Raji (cell line): ENCODE results near the gene A4GALT.

Experiments
- POLR2A ChIP-seq: IDR thresholded peaks from 2 replicates; pipeline ENCODE4 v1.6.1; 2011; ENCODE audit warnings: low read depth, low read length, control low read depth; ENCODE audit not compliant: insufficient read depth

Gene A4GALT

DNA sequence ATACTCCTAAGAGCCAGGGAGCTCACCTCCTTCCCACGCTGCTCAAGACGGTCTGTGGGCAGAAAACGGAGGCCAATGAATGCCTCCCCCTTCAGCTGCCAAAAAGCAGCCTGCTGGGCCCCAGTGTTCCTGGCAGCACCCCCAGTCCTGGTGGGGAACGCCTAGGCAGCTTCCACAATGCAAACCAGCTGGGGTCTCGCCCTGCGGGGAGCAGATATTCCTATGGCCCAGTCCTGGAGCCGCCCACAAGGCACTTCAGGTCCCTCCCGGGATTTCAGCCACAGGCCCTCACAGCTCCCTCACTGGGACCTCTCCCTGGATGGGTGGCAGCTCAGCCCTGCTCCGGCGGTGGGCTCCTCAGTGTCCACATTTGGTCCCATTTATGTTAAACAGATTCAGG lies 29.2 kb downstream of the A4GALT start:
- TF ChIP-seq POLR2A, result no peak

DNA sequence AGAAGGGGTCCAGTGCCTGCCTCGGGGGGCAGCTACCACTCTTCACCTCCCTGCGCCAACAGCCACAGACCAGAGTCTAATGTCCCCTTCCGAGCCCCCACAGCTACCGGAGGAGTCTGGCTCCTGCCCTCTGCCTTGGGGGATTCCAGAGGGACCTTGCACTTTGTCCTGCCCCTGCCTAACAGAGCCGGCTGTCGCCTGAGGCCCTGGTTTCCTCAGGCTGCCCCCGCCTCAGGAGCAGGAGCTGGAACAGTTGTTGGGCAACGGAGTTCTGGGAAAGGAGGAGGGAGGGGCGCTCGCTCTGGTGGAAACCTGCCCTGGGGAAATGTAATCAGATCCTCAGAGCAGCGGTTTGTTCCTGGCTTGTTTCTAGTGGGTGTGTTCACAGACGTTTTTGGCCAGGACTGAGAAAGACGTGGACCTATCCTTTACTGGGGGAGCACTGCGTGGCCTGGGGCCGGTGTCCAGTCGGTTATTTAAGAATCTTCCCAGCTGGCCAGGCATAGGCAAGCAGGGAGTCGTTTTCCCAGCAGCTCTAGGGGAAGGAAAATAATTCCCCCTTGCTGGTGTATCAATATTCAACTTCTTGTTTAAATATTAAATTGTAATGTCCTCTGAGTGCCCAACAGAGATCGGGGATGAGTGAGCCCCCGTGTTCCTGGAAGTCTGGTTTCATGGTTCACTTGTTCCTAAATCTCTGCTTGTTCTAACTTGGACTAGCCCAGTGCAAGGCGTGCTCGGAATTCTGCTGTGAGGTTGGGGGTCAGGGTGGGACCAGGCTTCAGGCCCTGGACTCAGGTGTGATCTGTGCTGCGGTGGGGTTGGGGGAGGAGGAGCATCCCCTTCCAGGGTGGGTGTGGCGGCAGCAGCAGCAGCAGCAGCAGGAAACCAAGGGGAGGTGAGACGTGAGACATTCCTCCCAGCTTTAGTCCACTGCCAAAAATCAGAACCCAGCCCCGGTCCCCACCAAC lies 32.1 kb downstream of the A4GALT start:
- no peak for TF ChIP-seq POLR2A

- no peak for TF ChIP-seq POLR2A
These were observed 33.7 kb downstream of the A4GALT start for GRCh38 chr22:42686756-42687491.

DNA sequence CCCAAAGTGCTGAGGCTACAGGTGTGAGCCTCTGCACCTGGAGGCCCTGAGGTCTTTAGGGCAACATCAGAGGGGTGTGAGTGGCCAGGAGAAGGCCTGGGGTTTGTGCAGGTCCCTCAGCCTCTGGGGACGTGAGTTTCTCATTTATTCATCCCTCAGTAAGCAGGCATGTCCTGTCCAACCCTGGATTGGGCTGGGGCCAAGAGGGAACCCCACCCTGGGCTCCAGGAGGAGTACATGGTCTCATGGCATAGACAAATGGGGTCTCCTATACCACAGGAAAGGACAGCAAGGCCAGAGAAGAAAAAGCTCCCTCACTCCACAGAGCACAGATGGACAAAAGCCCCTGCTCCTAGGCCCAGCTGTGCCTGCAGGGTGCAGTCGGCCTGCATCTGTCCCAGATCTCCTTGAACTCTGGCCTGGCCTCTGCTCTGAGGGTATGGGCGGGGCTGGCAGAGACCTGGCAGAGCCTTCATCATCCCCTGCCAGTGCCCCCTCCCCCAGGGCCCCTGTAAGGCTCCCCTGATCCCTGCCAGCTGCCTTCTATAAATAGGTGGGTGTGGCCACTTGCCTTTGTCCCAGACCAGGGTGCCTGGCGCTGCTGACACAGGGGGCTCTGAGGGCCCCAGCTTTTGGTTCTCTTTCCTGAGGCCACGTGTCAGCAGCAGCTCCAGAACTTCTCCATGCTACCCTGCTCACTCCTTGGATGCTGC lies 34.6 kb downstream of the A4GALT start:
- no peak for TF ChIP-seq POLR2A

- TF ChIP-seq POLR2A, result no peak
These were observed 36.0 kb downstream of the A4GALT start for GRCh38 chr22:42684462-42685195.

- TF ChIP-seq POLR2A, result no peak
These were observed 36.9 kb downstream of the A4GALT start for GRCh38 chr22:42683578-42684283.

- TF ChIP-seq POLR2A, result no peak
These were observed 38.4 kb downstream of the A4GALT start for GRCh38 chr22:42682113-42682851.

- no peak for TF ChIP-seq POLR2A
These were observed 40.0 kb downstream of the A4GALT start for GRCh38 chr22:42680648-42681047.

DNA sequence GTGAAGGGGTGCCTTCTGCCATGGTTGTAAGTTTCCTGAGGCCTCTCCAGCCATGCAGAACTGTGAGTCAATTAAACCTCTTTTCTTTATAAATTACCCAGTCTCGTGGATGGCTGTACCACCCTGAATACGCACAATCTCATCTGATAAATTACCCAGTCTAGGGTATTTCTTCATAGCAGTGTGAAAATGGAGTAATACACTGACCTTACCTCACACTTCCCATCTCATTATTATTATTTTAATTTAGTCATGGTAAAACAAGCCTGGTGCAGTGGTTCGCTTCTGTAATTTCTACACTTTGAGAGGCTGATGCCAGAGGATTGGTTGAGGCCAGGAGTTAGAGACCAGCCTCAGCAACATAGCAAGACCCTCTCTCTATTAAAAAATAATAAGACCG lies 41.0 kb downstream of the A4GALT start:
- no peak for TF ChIP-seq POLR2A

GRCh38 chr22:42678894-42679293 lies 41.8 kb downstream of the A4GALT start:
- no peak for TF ChIP-seq POLR2A

DNA sequence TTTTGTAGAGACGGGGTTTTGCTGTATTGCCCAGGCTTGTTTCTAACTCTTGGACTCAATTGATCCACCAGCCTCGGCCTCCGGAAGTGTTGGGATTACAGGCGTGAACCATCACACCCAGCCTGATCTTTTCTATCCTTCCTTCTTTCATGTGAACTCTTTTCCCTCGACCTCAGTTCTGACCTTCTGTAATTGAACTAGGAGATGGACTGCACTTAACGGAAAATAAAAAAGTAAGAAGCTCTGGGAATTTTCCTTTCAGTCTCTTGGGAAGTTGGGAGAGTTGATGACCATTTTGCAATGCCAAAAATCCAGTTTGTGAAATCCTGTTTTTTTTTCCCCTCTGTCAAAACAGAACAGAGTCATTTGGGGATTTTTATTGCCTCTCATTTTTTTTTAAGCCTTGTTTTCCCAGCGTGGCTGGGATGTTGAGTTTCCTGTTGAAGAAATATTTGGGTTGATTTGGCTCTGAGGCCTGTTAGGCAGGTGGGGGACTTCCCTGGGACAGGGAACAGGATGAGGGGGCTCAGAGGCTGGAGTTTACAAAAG lies 44.5 kb downstream of the A4GALT start:
- TF ChIP-seq POLR2A, result no peak

DNA sequence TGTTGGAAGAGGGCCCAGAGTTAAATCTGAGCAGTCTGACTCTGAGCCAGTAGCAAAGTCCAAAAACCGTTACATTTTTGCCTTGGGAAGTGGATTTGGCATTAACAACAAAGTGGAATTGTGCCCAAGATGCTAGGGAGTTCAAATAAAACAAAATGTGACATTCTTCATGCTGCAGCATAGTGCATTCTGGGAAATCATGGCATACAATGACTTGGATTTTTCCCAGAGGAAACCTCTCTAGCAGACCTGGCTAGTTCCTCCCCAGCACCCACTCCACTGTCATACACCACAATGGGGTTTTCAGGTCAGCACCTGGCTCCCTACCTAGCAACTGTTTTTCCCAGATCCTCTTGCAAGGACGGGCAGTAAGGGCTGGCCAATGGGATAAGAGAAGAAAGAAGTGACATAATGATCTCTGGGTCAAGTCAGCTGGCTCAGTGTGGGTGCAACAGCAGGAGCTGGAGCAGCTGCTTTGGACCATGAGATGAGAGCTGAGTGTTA lies 46.7 kb downstream of the A4GALT start:
- no peak for TF ChIP-seq POLR2A
